Measurements from ENCODE around the gene IL18RAP.

IL18RAP gene

GRCh38 chr2:102422910-102423309 lies at the start of gene IL18RAP:
IL18RAP (plus strand) TSS chr2:102423160; CDS start chr2:102423278, 118 bp downstream.
- H3K9me3 ChIP-seq (ENCODE audit: control insufficient read depth, insufficient read depth, low read length) = no peaks in the 10 kb centered on the region
- H3K27me3 ChIP-seq (ENCODE audit: control insufficient read depth, insufficient read depth, low read length) = no peaks in the 10 kb centered on the region
- no peaks in the 10 kb centered on the region for H3K4me1 ChIP-seq (ENCODE audit: control insufficient read depth, insufficient read depth, low read length)
- H3K9ac ChIP-seq (ENCODE audit: low read depth, low read length) = no peak within 1 kb of the TSS
- no peaks in the 10 kb centered on the region for H3K36me3 ChIP-seq (ENCODE audit: control insufficient read depth, insufficient read depth, low read length)
- H3K4me3 ChIP-seq (ENCODE audit: low read depth, low read length) = no peak within 1 kb of the TSS

GRCh38 chr2:102376052-102376591 lies 46.8 kb upstream of the IL18RAP start:
- H3K4me3 ChIP-seq (ENCODE audit: low read depth, low read length) = no peak overlapping the region
- H3K4me1 ChIP-seq (ENCODE audit: control insufficient read depth, insufficient read depth, low read length) = no peaks in the 10 kb centered on the region
- no peaks in the 10 kb centered on the region for H3K9me3 ChIP-seq (ENCODE audit: control insufficient read depth, insufficient read depth, low read length)
- no peaks in the 10 kb centered on the region for H3K36me3 ChIP-seq (ENCODE audit: control insufficient read depth, insufficient read depth, low read length)
- H3K27me3 ChIP-seq (ENCODE audit: control insufficient read depth, insufficient read depth, low read length) = no peaks in the 10 kb centered on the region
- no peak overlapping the region for H3K9ac ChIP-seq (ENCODE audit: low read depth, low read length)

- H3K4me1 ChIP-seq (ENCODE audit: control insufficient read depth, insufficient read depth, low read length) = no peaks in the 10 kb centered on the region
- H3K9me3 ChIP-seq (ENCODE audit: control insufficient read depth, insufficient read depth, low read length) = no peaks in the 10 kb centered on the region
- H3K9ac ChIP-seq (ENCODE audit: low read depth, low read length) = no peak overlapping the region
- H3K36me3 ChIP-seq (ENCODE audit: control insufficient read depth, insufficient read depth, low read length) = no peaks in the 10 kb centered on the region
- no peaks in the 10 kb centered on the region for H3K27me3 ChIP-seq (ENCODE audit: control insufficient read depth, insufficient read depth, low read length)
- no peak overlapping the region for H3K4me3 ChIP-seq (ENCODE audit: low read depth, low read length)
Measured at GRCh38 chr2:102383722-102384121, 39.2 kb upstream of the IL18RAP start.

GRCh38 chr2:102385522-102385921 lies 37.4 kb upstream of the IL18RAP start:
- Histone ChIP-seq H3K4me3 (ENCODE audit: low read depth, low read length) (no peak overlapping the region), H3K9me3 (ENCODE audit: control insufficient read depth, insufficient read depth, low read length) (no peaks in the 10 kb centered on the region), H3K9ac (ENCODE audit: low read depth, low read length) (no peak overlapping the region), H3K4me1 (ENCODE audit: control insufficient read depth, insufficient read depth, low read length) (no peaks in the 10 kb centered on the region), H3K27me3 (ENCODE audit: control insufficient read depth, insufficient read depth, low read length) (no peaks in the 10 kb centered on the region), H3K36me3 (ENCODE audit: control insufficient read depth, insufficient read depth, low read length) (no peaks in the 10 kb centered on the region)

GRCh38 chr2:102386004-102386403 lies 37.0 kb upstream of the IL18RAP start:
- Histone ChIP-seq H3K27me3 (ENCODE audit: control insufficient read depth, insufficient read depth, low read length) (no peaks in the 10 kb centered on the region), H3K9me3 (ENCODE audit: control insufficient read depth, insufficient read depth, low read length) (no peaks in the 10 kb centered on the region), H3K4me1 (ENCODE audit: control insufficient read depth, insufficient read depth, low read length) (no peaks in the 10 kb centered on the region), H3K9ac (ENCODE audit: low read depth, low read length) (no peak overlapping the region), H3K4me3 (ENCODE audit: low read depth, low read length) (no peak overlapping the region), H3K36me3 (ENCODE audit: control insufficient read depth, insufficient read depth, low read length) (no peaks in the 10 kb centered on the region)

- Histone ChIP-seq H3K9ac (ENCODE audit: low read depth, low read length) (no peak overlapping the region), H3K4me3 (ENCODE audit: low read depth, low read length) (no peak overlapping the region), H3K36me3 (ENCODE audit: control insufficient read depth, insufficient read depth, low read length) (no peaks in the 10 kb centered on the region), H3K4me1 (ENCODE audit: control insufficient read depth, insufficient read depth, low read length) (no peaks in the 10 kb centered on the region), H3K27me3 (ENCODE audit: control insufficient read depth, insufficient read depth, low read length) (no peaks in the 10 kb centered on the region), H3K9me3 (ENCODE audit: control insufficient read depth, insufficient read depth, low read length) (no peaks in the 10 kb centered on the region)
Measured at GRCh38 chr2:102386867-102387541, 36.0 kb upstream of the IL18RAP start.

GRCh38 chr2:102387763-102388546 lies 35.0 kb upstream of the IL18RAP start:
- Histone ChIP-seq H3K4me1 (ENCODE audit: control insufficient read depth, insufficient read depth, low read length) (no peaks in the 10 kb centered on the region), H3K9ac (ENCODE audit: low read depth, low read length) (no peak overlapping the region), H3K4me3 (ENCODE audit: low read depth, low read length) (no peak overlapping the region), H3K9me3 (ENCODE audit: control insufficient read depth, insufficient read depth, low read length) (no peaks in the 10 kb centered on the region), H3K36me3 (ENCODE audit: control insufficient read depth, insufficient read depth, low read length) (no peaks in the 10 kb centered on the region), H3K27me3 (ENCODE audit: control insufficient read depth, insufficient read depth, low read length) (no peaks in the 10 kb centered on the region)

GRCh38 chr2:102391565-102391964 lies 31.4 kb upstream of the IL18RAP start:
- Histone ChIP-seq H3K4me1 (ENCODE audit: control insufficient read depth, insufficient read depth, low read length) (no peaks in the 10 kb centered on the region), H3K27me3 (ENCODE audit: control insufficient read depth, insufficient read depth, low read length) (no peaks in the 10 kb centered on the region), H3K4me3 (ENCODE audit: low read depth, low read length) (no peak overlapping the region), H3K9ac (ENCODE audit: low read depth, low read length) (no peak overlapping the region), H3K36me3 (ENCODE audit: control insufficient read depth, insufficient read depth, low read length) (no peaks in the 10 kb centered on the region), H3K9me3 (ENCODE audit: control insufficient read depth, insufficient read depth, low read length) (no peaks in the 10 kb centered on the region)

GRCh38 chr2:102392096-102392495 lies 30.9 kb upstream of the IL18RAP start:
- Histone ChIP-seq H3K36me3 (ENCODE audit: control insufficient read depth, insufficient read depth, low read length) (no peaks in the 10 kb centered on the region), H3K9ac (ENCODE audit: low read depth, low read length) (no peak overlapping the region), H3K4me3 (ENCODE audit: low read depth, low read length) (no peak overlapping the region), H3K27me3 (ENCODE audit: control insufficient read depth, insufficient read depth, low read length) (no peaks in the 10 kb centered on the region), H3K4me1 (ENCODE audit: control insufficient read depth, insufficient read depth, low read length) (no peaks in the 10 kb centered on the region), H3K9me3 (ENCODE audit: control insufficient read depth, insufficient read depth, low read length) (no peaks in the 10 kb centered on the region)

GRCh38 chr2:102392942-102393341 lies 30.0 kb upstream of the IL18RAP start:
- Histone ChIP-seq H3K36me3 (ENCODE audit: control insufficient read depth, insufficient read depth, low read length) (no peaks in the 10 kb centered on the region), H3K4me1 (ENCODE audit: control insufficient read depth, insufficient read depth, low read length) (no peaks in the 10 kb centered on the region), H3K27me3 (ENCODE audit: control insufficient read depth, insufficient read depth, low read length) (no peaks in the 10 kb centered on the region), H3K9ac (ENCODE audit: low read depth, low read length) (no peak overlapping the region), H3K4me3 (ENCODE audit: low read depth, low read length) (no peak overlapping the region), H3K9me3 (ENCODE audit: control insufficient read depth, insufficient read depth, low read length) (no peaks in the 10 kb centered on the region)

- H3K4me3 ChIP-seq (ENCODE audit: low read depth, low read length) = no peak overlapping the region
- H3K4me1 ChIP-seq (ENCODE audit: control insufficient read depth, insufficient read depth, low read length) = no peaks in the 10 kb centered on the region
- H3K27me3 ChIP-seq (ENCODE audit: control insufficient read depth, insufficient read depth, low read length) = no peaks in the 10 kb centered on the region
- H3K9me3 ChIP-seq (ENCODE audit: control insufficient read depth, insufficient read depth, low read length) = no peaks in the 10 kb centered on the region
- H3K36me3 ChIP-seq (ENCODE audit: control insufficient read depth, insufficient read depth, low read length) = no peaks in the 10 kb centered on the region
- H3K9ac ChIP-seq (ENCODE audit: low read depth, low read length) = no peak overlapping the region
Measured at GRCh38 chr2:102396012-102396411, 26.9 kb upstream of the IL18RAP start.

- H3K4me3 ChIP-seq (ENCODE audit: low read depth, low read length) = no peak overlapping the region
- H3K36me3 ChIP-seq (ENCODE audit: control insufficient read depth, insufficient read depth, low read length) = no peaks in the 10 kb centered on the region
- no peaks in the 10 kb centered on the region for H3K9me3 ChIP-seq (ENCODE audit: control insufficient read depth, insufficient read depth, low read length)
- no peaks in the 10 kb centered on the region for H3K27me3 ChIP-seq (ENCODE audit: control insufficient read depth, insufficient read depth, low read length)
- no peak overlapping the region for H3K9ac ChIP-seq (ENCODE audit: low read depth, low read length)
- no peaks in the 10 kb centered on the region for H3K4me1 ChIP-seq (ENCODE audit: control insufficient read depth, insufficient read depth, low read length)
Measured at GRCh38 chr2:102397209-102397608, 25.8 kb upstream of the IL18RAP start.
